Bronchial epithelial cell (primary cell): ENCODE results near the gene GCNT1. TPM values are rescaled to one million over a fixed set of nuclear protein-coding genes. Genes with fewer than 3 reads are reported as not detected.

Experiments used
- DNase-seq: peaks from one replicate; pipeline ENCODE4 v3.0.0-alpha.2; 2010; ENCODE audit warnings: low read depth
- FAIRE-seq: peaks from 2 replicates; lab custom pipeline; 2011; peaks lifted over from hg19 to GRCh38; lab: Jason Lieb, UNC
- H3K27me3 ChIP-seq: 2 replicates; pipeline ENCODE4 v1.5.1; 2011; ENCODE audit warnings: low read length; ENCODE audit not compliant: control insufficient read depth, insufficient read depth
- H3K36me3 ChIP-seq: 2 replicates; pipeline ENCODE4 v1.5.1; 2011; ENCODE audit warnings: low read length; ENCODE audit not compliant: control insufficient read depth, insufficient read depth
- H3K4me3 ChIP-seq: 2 replicates; pipeline ENCODE4 v1.5.1; 2011; ENCODE audit warnings: mild to moderate bottlenecking, low read depth, low read length, control low read depth
- CTCF ChIP-seq: IDR thresholded peaks from 2 replicates; pipeline ENCODE4 v1.5.1; 2011; ENCODE audit warnings: mild to moderate bottlenecking, moderate library complexity, low read length, control low read depth, inconsistent platforms; ENCODE audit not compliant: insufficient read depth, severe bottlenecking
- total RNA-seq: library from RNA; depleted of rRNA; stranded (reverse); fragments of >200 nt; gene quantifications from 2 replicates; pipeline ENCODE4 v1.2.1, GENCODE V29; 2014

GCNT1 gene
- total RNA-seq, 1 donor from 2014 or later, result 3.7 TPM

GRCh38 chr9:76539180-76539579, 80.2 kb downstream of the GCNT1 start:
- Histone ChIP-seq H3K36me3 (no peaks in the 10 kb centered on the region), H3K27me3 (no peaks in the 10 kb centered on the region), H3K4me3 (no peak overlapping the region)
- DNase-seq (no peak), FAIRE-seq (no peak)
- no peak for TF ChIP-seq CTCF

GRCh38 chr9:76542360-76542759, 83.4 kb downstream of the GCNT1 start:
- H3K36me3 ChIP-seq, result no peaks in the 10 kb centered on the region
- no peak for DNase-seq
- no peak for TF ChIP-seq CTCF
- no peak overlapping the region for H3K4me3 ChIP-seq
- no peaks in the 10 kb centered on the region for H3K27me3 ChIP-seq
- FAIRE-seq, result no peak

- FAIRE-seq (no peak), DNase-seq (no peak)
- Histone ChIP-seq H3K36me3 (no peaks in the 10 kb centered on the region), H3K27me3 (no peaks in the 10 kb centered on the region), H3K4me3 (no peak overlapping the region)
- TF ChIP-seq CTCF, result no peak
These were observed 86.2 kb downstream of the GCNT1 start for GRCh38 chr9:76545191-76545590.

GRCh38 chr9:76552181-76552580, 93.2 kb downstream of the GCNT1 start:
- TF ChIP-seq CTCF, result no peak
- FAIRE-seq (no peak), DNase-seq (no peak)
- Histone ChIP-seq H3K4me3 (no peak overlapping the region), H3K36me3 (no peaks in the 10 kb centered on the region), H3K27me3 (no peaks in the 10 kb centered on the region)

GRCh38 chr9:76552751-76553455, 93.9 kb downstream of the GCNT1 start:
- no peak for TF ChIP-seq CTCF
- H3K36me3 ChIP-seq, result no peaks in the 10 kb centered on the region
- FAIRE-seq (no peak), DNase-seq (no peak)
- H3K27me3 ChIP-seq, result no peaks in the 10 kb centered on the region
- H3K4me3 ChIP-seq, result no peak overlapping the region

GRCh38 chr9:76553680-76554079, 94.7 kb downstream of the GCNT1 start:
- no peak for FAIRE-seq

More at GRCh38 chr9:76553680-76554079, 94.7 kb downstream of the GCNT1 start:
- Histone ChIP-seq H3K4me3 (no peak overlapping the region), H3K36me3 (no peaks in the 10 kb centered on the region), H3K27me3 (no peaks in the 10 kb centered on the region)
- DNase-seq, result no peak
- no peak for TF ChIP-seq CTCF
